K562 (cell line): Measurements from ENCODE around the gene UCP1. TPM values are rescaled to one million over a fixed set of nuclear protein-coding genes. Genes with fewer than 3 reads are reported as not detected.

Source experiments
- ARID3B ChIP-seq: fragments of 250-450 bp; sonication (Bioruptor Pico); IDR thresholded peaks from 2 replicates; pipeline ENCODE4 v1.4.0; 2020; ENCODE audit warnings: borderline replicate concordance
- CHD4 ChIP-seq: fragments of 200-600 bp; sonication (generic); IDR thresholded peaks from 3 replicates; pipeline ENCODE4 v1.6.1; 2012; ENCODE audit warnings: low read depth, mild to moderate bottlenecking, mixed read lengths, low read length, inconsistent platforms; ENCODE audit not compliant: insufficient read depth, insufficient replicate concordance, poor library complexity, severe bottlenecking
- DACH1 ChIP-seq: fragments of 450-650 bp; IDR thresholded peaks from 2 replicates; pipeline ENCODE4 v1.6.1; 2018; ENCODE audit not compliant: partially characterized antibody
- FOSL1 ChIP-seq: fragments of 200-800 bp; sonication (Bioruptor generic); conservative IDR thresholded peaks from 2 replicates; pipeline ENCODE4 v1.6.1; 2016; ENCODE audit warnings: missing genetic modification characterization, missing compliant biosample characterization
- FOXJ2 ChIP-seq: fragments of 200-800 bp; sonication (Bioruptor generic); IDR thresholded peaks from 2 replicates; pipeline ENCODE4 v1.6.1; 2016; ENCODE audit warnings: missing genetic modification characterization, missing compliant biosample characterization
- LCOR ChIP-seq: sonication (generic); formaldehyde crosslinking; IDR thresholded peaks from 2 replicates; pipeline ENCODE4 v1.8.0; 2022; ENCODE audit warnings: mild to moderate bottlenecking, missing genetic modification reagents
- MAFK ChIP-seq: IDR thresholded peaks from 2 replicates; pipeline ENCODE4 v1.6.1; 2011; ENCODE audit warnings: low read length, improper control_type of control experiment
- MAZ ChIP-seq, 2 experiments: fragments of 450-650 bp in 1 of 2; sonication (generic) in 1 of 2; formaldehyde crosslinking; IDR thresholded peaks in 1 of 2; conservative IDR thresholded peaks in 1 of 2; 2 replicates each; pipeline versions ENCODE4 v1.4.0 to v1.5.0; 2020; ENCODE audit warnings: mild to moderate bottlenecking in 1 of 2, missing genetic modification reagents in 1 of 2
- NCOR1 ChIP-seq: fragments of 450-650 bp; IDR thresholded peaks from 2 replicates; pipeline ENCODE4 v1.6.1; 2016; ENCODE audit warnings: mild to moderate bottlenecking, moderate library complexity
- NFIC ChIP-seq: fragments of 450-650 bp; IDR thresholded peaks from 2 replicates; pipeline ENCODE4 v1.6.1; 2017; ENCODE audit warnings: mild to moderate bottlenecking, inconsistent platforms
- NR2C1 ChIP-seq, 2 experiments: fragments of 450-650 bp; IDR thresholded peaks; 2 replicates each; pipeline ENCODE4 v1.6.1; 2017; ENCODE audit warnings: mild to moderate bottlenecking in 2 of 2, antibody characterized with exemption in 1 of 2, inconsistent platforms in 1 of 2, missing compliant biosample characterization in 1 of 2, missing genetic modification characterization in 1 of 2
- PHF20 ChIP-seq: fragments of 450-650 bp; IDR thresholded peaks from 2 replicates; pipeline ENCODE4 v1.6.1; 2018; ENCODE audit not compliant: partially characterized antibody
- PHF8 ChIP-seq: fragments of 200-600 bp; sonication (generic); IDR thresholded peaks from 2 replicates; pipeline ENCODE4 v1.6.1; 2012; ENCODE audit warnings: mixed run types, mild to moderate bottlenecking, inconsistent platforms, low read length, moderate library complexity, borderline replicate concordance
- PKNOX1 ChIP-seq: fragments of 450-650 bp; IDR thresholded peaks from 2 replicates; pipeline ENCODE4 v1.6.1; 2016
- PML ChIP-seq: IDR thresholded peaks from 2 replicates; pipeline ENCODE4 v1.6.1; 2012; ENCODE audit warnings: low read length, inconsistent platforms
- SIN3A ChIP-seq, 2 experiments: fragments of 150-350 bp in 1 of 2; IDR thresholded peaks; 2 replicates each; pipeline ENCODE4 v1.6.1; 2011 to 2016; ENCODE audit warnings: borderline replicate concordance in 2 of 2, low read depth in 2 of 2, low read length in 2 of 2, mild to moderate bottlenecking in 2 of 2, moderate library complexity in 2 of 2; ENCODE audit not compliant: control insufficient read depth in 1 of 2
- SIN3B ChIP-seq: fragments of 450-650 bp; IDR thresholded peaks from 2 replicates; pipeline ENCODE4 v1.6.1; 2017; ENCODE audit warnings: low read depth, mild to moderate bottlenecking, moderate library complexity
- SMARCB1 ChIP-seq: IDR thresholded peaks from 2 replicates; pipeline ENCODE4 v1.6.1; 2011; ENCODE audit warnings: improper control_type of control experiment, low read depth; ENCODE audit not compliant: insufficient read length
- TOE1 ChIP-seq, 2 experiments: fragments of 450-650 bp in 1 of 2; sonication (generic) in 1 of 2; formaldehyde crosslinking in 1 of 2; IDR thresholded peaks; 2 replicates each; pipeline versions ENCODE4 v1.7.1 to v1.8.0; 2016 to 2022; ENCODE audit warnings: borderline replicate concordance in 2 of 2, mild to moderate bottlenecking in 2 of 2, antibody characterized with exemption in 1 of 2, inconsistent platforms in 1 of 2, low read depth in 1 of 2, missing genetic modification reagents in 1 of 2, moderate library complexity in 1 of 2
- ZBTB17 ChIP-seq: fragments of 450-650 bp; formaldehyde crosslinking; IDR thresholded peaks from 2 replicates; pipeline ENCODE4 v1.4.0; 2020; ENCODE audit warnings: mild to moderate bottlenecking
- ZNF76 ChIP-seq: fragments of 250-450 bp; sonication (Bioruptor Pico); IDR thresholded peaks from 2 replicates; pipeline ENCODE4 v1.4.0; 2020; ENCODE audit warnings: mild to moderate bottlenecking, moderate library complexity, borderline replicate concordance
- polyA plus RNA-seq, 8 experiments: library from polyadenylated mRNA; depleted of rRNA in 4 of 8; stranded (reverse) in 5 of 8; unstranded in 3 of 8; fragments of >200 nt; fragmentation: Nextera tagmentation in 2 of 8; fragmentation: Illumina TruSeq in 1 of 8; extraction: Ambion mirVana in 2 of 8; extraction: Trizol in 1 of 8; gene quantifications; 2 replicates each; pipeline versions ENCODE4 v1.2.1 to v1.2.3, GENCODE V29; 2011 to 2014; ENCODE audit warnings: inconsistent platforms in 1 of 8, missing spikeins in 1 of 8
- total RNA-seq, 7 experiments: library from RNA; depleted of rRNA in 6 of 7; stranded (reverse); fragments of >200 nt in 6 of 7; fragmentation: Illumina TruSeq in 2 of 7; extraction: Trizol in 2 of 7; gene quantifications; 2 replicates each; pipeline versions ENCODE4 v1.2.1 to v1.2.3, GENCODE V29; 2011 to 2021; ENCODE audit warnings: low replicate concordance in 1 of 7
- TF ChIP-seq, protein P1 (sequence below): sonication (generic); formaldehyde crosslinking; IDR thresholded peaks from 2 replicates; pipeline ENCODE4 v1.8.0; 2022; ENCODE audit warnings: missing genetic modification reagents, mild to moderate bottlenecking, moderate library complexity, borderline replicate concordance

The UCP1 gene
- total and polyA plus RNA-seq, 9 of the 15 experiments (the other 6 are each of a cell fraction or from before 2014, with no cell fraction given) = not detected

DNA sequence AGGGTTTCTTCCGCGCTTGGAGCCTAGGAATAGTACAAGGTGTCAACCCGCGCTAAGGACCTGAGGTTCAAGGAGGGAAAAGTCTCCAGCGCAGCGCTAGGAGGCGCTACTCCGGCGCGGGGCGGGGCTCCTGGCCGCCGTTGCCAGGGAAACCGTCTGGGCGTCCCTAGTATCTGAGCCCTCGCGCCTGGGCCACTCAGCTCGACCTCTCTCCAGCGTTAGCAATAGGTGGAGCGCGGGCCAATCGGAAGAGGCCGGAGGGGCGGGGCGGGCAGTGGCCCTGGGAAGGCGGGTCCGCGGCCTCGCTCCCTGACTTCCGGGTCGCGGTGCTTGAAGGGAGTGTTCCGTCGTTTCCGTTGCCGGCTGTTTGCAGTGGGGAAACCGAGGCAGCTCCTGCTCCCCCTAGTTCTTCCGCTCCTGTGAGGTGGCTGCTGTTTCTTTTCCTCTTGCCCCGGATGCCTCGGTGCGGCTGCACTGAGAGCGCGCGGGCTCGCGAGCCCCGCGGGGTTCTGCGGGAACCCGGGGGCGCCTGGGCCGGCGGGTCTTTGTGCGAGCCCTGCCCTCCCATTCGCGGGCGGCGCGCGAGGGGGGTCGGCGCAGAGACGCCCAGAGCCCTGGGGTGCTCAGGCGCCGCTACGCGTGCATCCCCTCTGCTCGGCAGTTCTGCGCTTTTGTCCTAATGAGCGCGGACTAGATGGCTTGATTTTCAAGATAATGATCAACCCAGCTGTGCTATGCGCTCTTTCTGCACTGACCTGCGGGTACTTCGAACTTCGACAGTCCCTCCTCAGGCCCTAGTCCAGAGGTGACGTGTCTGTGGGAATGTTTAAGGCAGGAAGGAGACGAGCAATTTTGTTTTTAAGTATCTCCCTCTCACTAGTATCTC lies 44.7 kb downstream of the UCP1 start, which contains the start of gene ELMOD2 (continued):
- TF ChIP-seq, protein P1, sequence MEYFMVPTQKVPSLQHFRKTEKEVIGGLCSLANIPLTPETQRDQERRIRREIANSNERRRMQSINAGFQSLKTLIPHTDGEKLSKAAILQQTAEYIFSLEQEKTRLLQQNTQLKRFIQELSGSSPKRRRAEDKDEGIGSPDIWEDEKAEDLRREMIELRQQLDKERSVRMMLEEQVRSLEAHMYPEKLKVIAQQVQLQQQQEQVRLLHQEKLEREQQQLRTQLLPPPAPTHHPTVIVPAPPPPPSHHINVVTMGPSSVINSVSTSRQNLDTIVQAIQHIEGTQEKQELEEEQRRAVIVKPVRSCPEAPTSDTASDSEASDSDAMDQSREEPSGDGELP (CRISPR knock-in tag) = peak; percentile 87
- no peak for TF ChIP-seq TOE1 (IDR thresholded peaks at IDR 0.05; ENCODE audit: borderline replicate concordance)
- no peak for TF ChIP-seq TOE1 (CRISPR knock-in tag; IDR thresholded peaks at IDR 0.05; ENCODE audit: borderline replicate concordance, low read depth)
- TF ChIP-seq MAFK = no peak
- TF ChIP-seq DACH1 = peak; percentile 72
- peak; percentile 86 to 98 for TF ChIP-seq MAZ (CRISPR knock-in tag; conservative IDR thresholded peaks at IDR 0.05 in 1 of 2, IDR thresholded peaks at IDR 0.05 in 1 of 2)
- TF ChIP-seq PKNOX1 = 0 out of 2 replicates have a peak, but pooled peaks have one; percentile 40
- no peak for TF ChIP-seq SMARCB1
- TF ChIP-seq PML = peak; percentile 27; the same call in 1 of the 2 replicates
- 0 out of 2 replicates have a peak, but pooled peaks have one; percentile 7 for TF ChIP-seq NCOR1
- TF ChIP-seq ARID3B (CRISPR knock-in tag) = no peak
- no peak for TF ChIP-seq FOSL1 (tag)
- TF ChIP-seq ZBTB17 (CRISPR knock-in tag) = peak; percentile 6; the same call in 1 of the 2 replicates
- TF ChIP-seq PHF20 = peak; percentile 93
- peak; percentile 96 for TF ChIP-seq NR2C1 (IDR thresholded peaks at IDR 0.05)
- TF ChIP-seq NR2C1 (tag; IDR thresholded peaks at IDR 0.05) = peak; percentile 94
- TF ChIP-seq LCOR (CRISPR knock-in tag) = peak; percentile 53; the same call in 1 of the 2 replicates
- no peak for TF ChIP-seq FOXJ2 (tag)
- TF ChIP-seq PHF8 = peak; percentile 95
- TF ChIP-seq CHD4 = no peak
- TF ChIP-seq ZNF76 = no peak
- peak; percentile 23 for TF ChIP-seq NFIC
- TF ChIP-seq SIN3B = 0 out of 2 replicates have a peak, but pooled peaks have one; percentile 45
- TF ChIP-seq SIN3A (IDR thresholded peaks at IDR 0.05; ENCODE audit: borderline replicate concordance in 2 of 2, control insufficient read depth in 1 of 2, low read depth in 2 of 2, low read length in 2 of 2) = peak; percentile 33 to 64; a peak in 3 of 4 replicates
